HG03108 (cell line): Measurements from ENCODE around the gene AGFG1.
"Not testable (repeated sequence)": the region's sequence is repeated elsewhere in the genome, so short reads cannot be mapped to it uniquely, and the experiment has no call there.

Experiments
- ATAC-seq: cut with Tn5 transposase; IDR thresholded peaks from one replicate; pipeline ENCODE4 v1.9.1; 2021; ENCODE audit warnings: moderate library complexity; ENCODE audit not compliant: unreplicated experiment

Gene AGFG1

DNA sequence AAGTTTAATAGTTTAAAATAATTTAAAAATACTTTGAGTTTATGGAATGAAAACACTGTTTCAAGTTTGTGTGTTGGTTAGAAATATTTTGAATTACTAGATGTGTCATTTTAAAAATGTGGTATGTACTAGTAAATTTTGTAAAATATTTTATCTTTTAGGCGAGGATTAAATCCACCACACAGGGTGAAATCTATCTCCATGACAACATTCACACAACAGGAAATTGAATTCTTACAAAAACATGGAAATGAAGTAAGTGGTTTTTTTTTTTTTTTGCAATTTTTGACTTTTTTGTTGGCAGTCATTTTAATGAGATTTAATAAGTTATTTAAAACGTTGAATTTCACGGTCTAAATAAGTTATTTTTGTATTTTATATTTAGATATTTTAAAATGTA is 19.4 kb downstream of the AGFG1 start:
- ATAC-seq: no peak

DNA sequence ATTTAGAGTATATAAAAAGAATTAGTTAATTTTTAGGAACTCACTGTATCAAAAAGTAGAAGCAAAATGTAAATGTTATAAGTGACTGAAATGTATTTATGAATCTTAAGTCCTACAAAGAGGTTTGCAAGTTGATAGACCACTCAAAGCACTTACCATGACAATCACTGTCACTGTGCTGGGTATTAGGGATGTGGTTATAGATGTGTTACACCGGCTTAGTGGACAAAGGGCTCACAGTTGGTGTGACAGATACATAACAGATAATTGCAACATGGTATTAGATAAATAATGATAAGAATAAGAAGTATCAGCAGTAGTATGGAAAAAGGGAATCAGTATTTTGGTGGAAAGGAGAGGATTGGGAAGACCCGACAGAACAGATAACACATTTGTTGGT is 21.6 kb downstream of the AGFG1 start:
- ATAC-seq: no peak

DNA sequence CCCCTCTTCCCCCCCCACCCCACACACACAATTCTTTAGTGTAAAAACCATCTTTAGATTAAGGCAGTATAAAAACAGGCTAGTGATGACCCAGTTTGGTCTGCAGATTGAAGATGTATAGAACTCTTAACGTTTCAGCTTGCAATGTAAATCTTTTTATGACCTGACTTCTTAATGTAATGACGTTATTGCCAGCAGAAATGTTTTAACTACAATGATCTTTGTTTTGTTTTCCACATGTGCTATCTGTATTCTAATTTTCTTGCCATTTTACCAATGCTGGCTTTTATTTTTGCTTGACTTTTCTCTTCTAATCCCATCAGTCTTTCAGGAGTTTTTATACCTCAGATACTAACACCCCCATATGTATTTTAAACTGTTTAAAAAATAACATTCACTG is 25.2 kb downstream of the AGFG1 start:
- no peak for ATAC-seq

DNA sequence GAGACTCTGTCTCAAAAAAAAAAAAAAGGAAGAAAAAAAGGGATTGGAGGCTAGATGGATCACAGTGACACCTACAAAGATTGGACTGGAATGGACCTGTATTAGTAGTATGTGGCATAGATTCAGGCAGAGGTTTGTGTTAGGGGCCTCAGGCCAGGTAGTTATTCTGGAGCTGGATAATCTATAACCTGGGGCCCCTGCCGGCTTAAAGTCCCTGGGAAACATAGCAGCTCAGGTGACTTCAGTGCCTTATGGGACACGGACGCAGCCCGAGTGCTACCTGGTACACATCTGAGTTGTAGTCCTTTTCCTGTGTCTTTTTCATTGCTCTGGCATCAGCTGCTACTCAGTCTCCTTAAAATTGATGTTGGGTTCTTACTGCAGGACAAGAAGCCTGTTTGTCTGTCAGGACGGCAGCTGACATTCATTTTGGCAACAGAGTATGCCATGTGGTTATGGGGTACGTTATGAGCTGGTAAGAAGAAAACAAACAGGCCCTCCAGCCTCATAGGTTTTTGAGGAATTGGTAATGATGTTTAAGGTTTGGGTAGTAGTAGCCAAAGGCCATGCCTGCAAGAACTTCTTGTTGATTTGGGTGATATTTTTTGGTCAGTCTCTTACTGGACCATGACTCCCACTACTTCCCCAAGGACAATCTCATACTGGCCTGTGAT is 27.8 kb downstream of the AGFG1 start:
- ATAC-seq: no peak

DNA sequence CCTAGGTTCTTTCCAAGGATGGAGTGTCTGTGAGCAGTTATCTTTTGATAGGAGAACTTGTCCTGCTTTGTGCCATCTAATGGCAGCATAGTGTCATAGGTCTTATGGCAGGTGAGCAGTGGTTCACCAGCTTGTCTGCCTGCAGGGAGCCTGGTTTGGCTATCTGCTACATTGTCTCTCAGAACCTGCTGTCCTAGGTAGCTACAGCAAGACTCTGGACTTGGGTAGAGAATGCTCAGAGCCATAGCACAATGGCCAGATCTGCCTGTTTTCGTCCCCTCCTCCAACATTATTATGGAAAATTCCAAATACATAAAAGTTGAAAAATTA is 28.3 kb downstream of the AGFG1 start:
- ATAC-seq: no peak

DNA sequence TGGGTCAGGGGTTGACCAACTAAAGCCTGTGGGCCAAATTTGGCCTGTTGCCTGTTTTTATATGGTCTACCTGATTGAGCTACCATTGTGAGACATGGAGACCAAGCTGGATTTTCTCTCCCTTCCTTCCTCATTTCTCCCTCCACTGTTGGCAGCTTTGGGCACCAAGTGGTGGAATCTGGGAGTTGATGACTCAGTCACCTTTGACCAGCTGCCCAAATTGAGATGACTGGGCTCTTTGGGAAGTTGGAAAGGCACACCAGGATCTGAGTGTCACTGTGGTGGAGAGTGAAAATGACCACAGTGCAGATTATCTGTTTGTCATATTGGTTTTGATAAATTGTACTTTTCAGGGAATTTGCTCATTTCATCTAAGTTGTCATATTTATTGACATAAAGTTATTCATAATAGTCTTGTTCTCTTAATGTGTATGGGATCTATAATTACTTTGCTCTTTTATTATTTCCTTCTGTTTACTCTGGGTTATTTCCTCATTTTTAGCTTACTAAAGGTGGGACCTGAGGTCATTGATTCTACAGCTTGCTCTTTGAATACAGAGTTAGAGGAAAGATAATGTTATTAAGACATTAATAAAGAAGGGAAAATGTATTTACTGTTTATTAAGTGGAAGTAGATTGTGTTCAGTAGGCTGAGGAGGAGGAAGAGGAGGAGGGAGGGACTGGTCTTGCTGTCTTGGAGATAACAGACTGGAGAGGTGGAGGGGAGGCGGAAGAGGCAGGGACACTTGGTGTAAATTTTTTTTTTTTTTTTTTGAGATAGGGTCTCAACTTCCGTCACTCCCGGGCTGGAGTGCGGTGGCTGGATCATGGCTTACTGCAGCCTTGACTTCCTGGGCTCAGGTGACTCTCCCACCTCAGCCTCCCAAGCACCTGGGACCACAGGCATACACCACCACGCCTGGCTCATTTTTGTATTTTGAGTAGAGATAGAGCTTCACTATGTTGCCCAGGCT is 31.8 kb downstream of the AGFG1 start:
- ATAC-seq: no peak

DNA sequence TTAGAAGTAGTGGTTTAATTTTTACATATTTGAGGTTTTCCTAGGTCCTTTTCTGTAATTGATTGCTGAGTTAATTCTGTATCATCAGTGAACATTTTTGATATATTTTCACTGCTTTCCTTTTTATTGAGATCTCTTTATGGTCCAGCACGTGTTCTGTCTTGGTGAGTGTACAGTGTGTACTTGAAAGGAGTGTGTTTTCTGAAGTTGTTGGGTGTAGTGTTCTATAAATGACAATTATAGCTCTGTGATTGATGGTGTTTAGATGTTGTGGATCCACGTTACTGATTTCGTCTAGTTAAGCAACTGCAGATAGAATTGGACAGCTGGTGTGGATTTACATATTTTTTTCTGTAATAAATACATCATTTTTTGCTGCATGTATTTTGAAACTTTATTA is 32.7 kb downstream of the AGFG1 start:
- ATAC-seq: no peak

DNA sequence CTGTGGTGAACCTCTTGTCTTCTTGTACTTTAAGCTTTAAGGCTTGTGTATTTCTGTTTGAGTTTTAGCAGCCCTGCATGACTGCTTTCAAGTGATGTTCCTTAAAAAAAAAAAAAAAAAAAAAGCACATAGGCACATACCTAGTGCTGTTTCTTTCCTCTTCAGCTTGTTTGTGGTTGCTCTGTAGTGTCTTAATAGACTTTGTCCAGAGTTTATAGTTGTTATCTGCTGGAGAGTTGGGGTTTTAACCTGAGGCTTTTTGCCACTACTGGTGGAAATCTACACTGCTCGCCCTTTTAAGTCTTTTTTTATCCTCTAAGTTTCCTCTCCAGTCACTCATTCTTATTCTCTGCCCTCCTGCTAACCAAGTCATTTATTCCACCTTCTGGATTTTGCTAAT is 34.5 kb downstream of the AGFG1 start:
- no peak for ATAC-seq

DNA sequence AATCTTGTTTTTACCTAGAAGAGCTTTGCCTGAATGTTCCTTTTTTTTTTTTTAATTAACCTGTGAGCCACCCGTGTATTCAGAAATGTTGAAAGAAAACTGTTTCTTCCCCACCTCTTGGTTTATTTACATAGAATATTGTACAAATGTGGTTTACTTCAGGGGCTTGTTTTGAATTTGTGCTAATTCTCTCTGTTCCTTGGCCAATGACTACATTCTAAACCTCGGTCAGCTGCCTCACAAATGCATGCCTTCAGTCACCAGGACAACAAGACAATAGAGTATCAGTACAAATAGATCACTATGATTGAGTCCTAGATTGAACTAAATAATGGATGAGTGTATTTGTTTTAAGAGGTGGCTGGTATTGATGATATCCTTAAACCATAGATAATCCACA is 36.0 kb downstream of the AGFG1 start:
- no peak for ATAC-seq

DNA sequence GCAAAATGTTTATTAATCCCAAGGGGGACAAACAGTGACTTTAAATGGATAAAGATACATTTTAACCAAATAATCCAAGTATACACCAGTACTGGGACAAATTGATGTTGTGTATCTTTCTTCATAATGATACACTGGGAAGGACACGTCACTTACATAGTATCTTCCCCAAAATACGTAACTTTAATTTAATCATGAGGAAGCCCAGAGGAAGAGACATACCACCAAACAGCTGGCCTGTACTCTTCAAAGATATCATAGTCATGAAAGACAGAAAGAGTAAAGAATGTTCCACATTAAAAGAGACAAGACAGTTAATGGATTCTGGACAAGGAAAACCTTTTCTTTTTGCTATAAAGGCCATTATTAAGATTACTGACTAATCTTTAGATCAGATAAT is 37.1 kb downstream of the AGFG1 start:
- ATAC-seq: no peak

DNA sequence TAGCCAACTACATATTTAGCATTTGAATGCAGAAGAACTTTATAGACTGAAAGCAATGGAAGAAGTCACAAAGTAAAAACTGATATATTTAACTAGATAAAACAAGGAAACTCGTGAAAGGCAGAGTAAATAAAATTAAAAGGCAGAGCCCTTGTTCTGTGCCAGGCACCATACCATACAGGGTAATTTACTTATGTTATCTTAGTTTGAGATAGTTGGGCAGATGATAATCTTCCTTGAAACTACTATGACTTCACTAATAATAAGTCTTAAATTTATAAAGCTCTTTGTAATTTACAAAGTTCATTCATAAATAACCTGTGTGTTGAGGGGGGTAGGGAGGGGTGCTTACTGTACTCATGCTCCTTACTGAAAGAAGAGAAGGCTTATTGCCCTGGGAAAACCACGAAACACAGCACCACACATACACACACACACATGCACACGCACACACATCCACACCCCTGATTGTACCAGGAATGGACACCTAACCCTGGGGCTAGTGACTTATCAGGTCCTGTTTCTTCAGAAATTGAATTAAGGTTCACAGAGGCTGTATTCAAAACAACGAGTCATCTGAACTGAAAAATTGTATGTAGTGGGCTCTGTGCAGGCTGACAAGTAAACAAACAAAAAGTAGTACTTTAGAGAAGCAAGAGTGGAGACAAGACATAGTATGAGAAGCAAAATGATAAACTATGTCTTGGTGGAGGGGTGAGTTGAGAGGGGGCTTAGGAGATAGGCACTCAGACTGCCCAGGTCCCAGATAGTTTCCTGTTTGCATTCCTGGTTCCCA is 38.1 kb downstream of the AGFG1 start:
- ATAC-seq: no peak

DNA sequence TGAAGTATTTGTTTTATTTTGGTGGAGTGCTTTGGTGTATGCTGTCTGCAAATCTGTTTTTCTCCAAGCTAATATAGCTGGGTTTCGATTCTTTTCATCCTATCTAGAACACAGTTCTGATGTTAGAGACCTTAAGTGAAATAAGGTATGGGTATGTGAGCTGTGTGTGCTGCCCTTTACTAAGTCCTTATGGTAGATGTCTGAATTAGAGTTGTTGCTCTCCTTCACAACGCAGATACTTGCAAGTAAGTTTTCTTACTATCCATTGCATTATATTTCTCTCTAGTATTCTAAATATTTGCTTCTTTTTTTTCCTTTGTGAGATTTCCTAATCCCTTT is 38.6 kb downstream of the AGFG1 start:
- no peak for ATAC-seq

DNA sequence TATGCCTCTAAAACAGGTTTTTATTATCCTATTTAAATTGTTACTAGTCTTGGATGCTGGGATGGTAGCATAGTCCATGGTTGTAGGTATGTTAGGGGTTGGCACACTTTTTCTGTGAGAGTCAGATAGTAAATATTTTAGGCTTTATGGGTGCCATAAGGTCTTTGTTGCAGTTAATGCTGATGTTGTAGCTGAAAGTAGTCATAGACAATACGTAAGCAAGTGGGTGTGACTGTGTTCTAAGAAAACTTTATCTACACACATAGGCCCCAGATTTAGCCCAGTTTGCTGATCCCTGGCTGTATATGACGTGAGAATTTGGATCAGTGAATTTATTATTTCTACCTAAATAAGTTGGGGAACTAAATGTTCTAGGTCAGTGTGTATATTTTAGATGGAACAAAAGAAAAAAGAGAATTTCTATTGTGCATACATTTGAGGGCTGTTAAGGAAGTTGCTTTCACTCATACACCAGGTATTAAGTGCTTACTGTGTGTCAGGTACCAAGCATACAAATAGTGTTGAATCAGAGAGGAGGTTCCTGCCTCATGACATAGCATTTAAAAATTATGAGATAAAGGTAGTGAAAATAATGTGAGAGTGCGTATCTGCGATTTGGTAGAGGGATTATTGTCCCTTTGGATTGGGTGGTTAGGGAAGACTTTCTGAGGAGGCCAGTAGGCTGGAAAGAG is 39.4 kb downstream of the AGFG1 start:
- no peak for ATAC-seq

DNA sequence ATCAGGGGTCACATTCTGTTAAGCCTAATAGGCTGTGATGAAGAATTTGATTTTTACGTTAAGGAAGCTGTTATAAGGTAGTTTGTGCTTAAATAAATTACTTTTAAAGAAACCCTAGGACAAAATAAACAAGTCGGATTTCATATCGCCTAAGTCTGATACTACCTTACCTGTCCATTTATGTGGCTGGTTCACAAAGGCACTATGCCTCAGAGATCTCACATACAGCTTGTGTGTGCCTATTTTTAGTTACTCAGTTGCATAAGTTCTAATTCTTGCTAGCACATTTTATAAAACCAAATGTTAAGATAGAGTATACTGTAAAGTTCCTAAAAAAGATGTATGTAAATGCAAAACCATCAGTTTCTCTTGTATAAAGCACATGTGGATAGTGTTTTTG is 40.0 kb downstream of the AGFG1 start:
- ATAC-seq: no peak

DNA sequence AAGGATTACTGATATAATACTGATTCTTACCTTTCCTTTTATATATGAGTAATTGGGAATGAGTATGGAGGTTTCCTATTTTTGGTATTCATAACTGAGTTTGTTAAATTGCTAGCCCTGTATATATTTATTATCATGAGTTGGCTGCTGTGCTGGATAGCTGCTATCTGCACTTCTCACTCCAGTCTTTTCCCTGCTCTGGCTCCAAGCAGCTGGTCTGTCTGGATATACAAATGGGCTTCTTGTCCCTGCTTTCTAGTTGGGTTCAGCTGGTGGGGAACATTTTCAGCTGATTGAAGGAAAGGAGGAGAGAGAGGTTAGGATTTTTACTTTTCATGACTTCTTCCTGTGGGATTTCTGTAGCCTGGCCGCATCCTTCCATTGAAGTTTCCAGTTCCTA is 41.2 kb downstream of the AGFG1 start:
- ATAC-seq: no peak

DNA sequence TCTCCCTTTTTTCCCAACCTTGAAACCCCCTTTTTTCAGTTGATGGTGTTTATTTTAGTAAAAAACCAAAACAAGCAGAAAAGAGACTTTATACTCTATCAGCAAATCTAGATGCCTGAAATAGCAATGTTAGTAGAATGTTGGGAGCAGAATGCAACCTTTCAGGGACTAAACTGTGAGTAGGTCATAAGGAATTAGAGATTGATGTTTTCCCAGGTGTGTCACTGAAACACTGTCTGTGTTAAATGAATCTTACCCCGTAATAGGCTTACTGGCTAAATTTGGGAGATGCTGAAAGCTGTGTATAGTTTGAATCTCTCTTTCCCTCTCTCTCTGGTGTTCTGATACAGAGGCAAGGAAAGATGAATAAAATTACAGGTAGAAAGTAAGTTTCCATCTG is 43.8 kb downstream of the AGFG1 start:
- no peak for ATAC-seq

DNA sequence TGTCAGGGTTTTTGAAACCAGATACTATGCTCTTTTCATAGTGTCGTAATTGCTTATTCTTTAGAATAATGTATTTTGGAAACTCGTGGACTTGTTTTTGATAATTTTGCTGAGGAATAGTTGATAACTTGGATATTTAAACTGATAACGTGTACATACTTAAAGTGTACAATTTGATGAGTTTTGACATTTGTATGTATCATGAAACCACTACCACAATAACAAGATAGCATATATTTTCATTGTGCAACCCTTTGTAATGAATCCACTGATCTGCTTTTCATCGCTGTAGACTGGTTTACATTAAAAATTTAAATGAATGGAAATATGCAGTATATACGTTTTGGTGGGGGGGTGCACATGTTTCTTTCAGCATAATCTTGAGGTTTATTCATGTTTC is 45.8 kb downstream of the AGFG1 start:
- no peak for ATAC-seq

DNA sequence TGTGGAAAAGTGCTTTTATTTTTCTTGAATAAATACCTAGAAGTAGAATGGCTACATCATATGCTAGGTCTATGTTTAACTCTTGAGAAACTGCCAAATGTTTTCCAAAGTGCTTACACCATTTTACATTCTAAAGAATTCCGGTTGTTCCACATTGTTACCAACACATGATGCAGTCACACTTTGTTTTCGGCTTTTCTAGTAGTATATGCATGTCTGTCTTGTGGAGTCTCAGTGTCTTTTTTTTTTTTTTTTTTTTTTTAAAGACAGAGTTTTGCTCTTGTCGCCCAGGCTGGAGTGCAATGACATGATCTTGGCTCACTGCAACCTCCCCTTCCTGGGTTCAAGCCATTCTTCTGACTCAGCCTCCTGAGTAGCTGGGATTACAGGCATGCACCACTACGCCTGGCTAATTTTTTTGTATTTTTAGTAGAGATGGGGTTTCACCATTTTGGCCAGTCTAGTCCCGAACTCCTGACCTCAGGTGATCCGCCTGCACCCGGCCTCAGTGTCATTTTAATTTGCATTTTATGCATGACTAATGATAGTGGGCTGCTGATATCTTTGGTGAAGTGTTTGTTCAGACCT is 46.4 kb downstream of the AGFG1 start:
- not testable (repeated sequence) for ATAC-seq

DNA sequence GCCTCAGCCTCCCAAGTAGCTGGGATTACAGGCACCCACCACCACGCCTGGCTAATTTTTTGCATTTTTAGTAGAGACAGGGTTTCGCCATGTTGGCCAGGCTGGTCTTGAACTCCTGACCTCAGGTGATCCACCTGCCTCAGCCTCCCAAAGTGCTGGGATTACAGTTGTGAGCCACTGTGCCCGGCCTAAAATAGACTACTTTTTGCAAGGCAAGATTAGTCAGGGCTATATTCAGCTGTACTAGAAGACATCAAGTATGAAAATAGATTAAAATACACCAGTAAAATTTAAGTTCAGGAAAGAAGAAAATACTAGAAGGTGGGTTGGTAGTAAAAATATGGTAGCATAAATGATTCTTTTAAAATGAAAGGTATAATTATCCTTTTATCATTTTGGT is 49.2 kb downstream of the AGFG1 start:
- not testable (repeated sequence) for ATAC-seq

DNA sequence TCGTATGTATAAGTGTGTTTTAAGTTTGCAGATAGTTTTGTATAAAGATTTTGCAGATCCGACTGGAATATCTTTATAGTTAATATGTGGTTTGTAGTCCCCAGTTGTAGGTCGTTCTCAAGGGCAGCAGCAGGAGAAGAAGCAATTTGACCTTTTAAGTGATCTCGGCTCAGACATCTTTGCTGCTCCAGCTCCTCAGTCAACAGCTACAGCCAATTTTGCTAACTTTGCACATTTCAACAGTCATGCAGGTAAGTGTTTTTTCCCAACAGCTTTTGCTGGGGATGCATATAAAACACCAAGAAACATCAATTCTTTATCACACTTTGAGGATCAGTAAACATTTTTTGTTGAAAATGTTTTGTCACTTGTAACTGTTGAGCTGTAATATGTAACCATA is 52.7 kb downstream of the AGFG1 start:
- ATAC-seq: no peak

DNA sequence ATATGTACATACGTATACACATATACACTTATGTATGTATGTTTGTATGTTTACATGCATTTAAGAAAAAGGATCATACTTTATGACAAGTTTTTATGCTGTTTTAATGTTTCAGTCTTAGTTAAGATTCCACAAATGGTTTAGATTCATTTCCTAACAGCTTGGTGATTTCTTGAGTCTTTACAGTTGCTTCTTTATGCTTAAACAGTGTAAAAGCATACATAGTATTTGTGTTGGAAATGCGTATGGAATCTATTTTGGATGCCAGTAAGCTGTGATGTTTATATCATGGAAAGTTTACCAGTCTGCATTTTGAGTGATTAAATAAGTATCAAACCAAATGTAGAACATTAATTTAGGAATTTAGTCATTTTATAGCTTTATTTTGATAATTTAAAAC is 55.4 kb downstream of the AGFG1 start:
- no peak for ATAC-seq
